Globus pallidus (tissue), 1 donor: ENCODE results near the gene NNT.
"Not testable (repeated sequence)": the region's sequence is repeated elsewhere in the genome, so short reads cannot be mapped to it uniquely, and the experiment has no call there.

Source experiments
- DNase-seq: peaks from one replicate; pipeline ENCODE4 v3.0.0-alpha.2; 2015; ENCODE audit warnings: low spot score

Gene NNT

DNA sequence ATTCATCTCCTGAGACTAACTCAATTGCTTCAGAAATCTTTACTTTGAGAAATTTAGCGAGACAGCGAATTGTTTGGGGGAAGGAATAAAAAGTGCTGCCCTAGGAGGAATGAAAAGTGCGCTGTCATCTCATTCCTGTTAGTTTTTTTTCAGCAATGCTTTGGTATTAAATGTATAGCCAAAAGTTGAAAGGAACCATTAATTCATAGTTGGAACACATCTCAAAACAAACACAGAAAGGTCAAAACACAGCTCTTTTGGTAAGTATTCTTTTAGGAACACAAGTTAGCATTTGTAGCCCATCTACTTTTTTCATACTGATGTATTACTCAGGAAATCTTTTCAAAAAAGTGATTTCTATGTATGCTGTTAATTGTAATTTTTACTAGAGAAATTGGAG is 109.1 kb downstream of the NNT start:
- DNase-seq, result no peak

DNA sequence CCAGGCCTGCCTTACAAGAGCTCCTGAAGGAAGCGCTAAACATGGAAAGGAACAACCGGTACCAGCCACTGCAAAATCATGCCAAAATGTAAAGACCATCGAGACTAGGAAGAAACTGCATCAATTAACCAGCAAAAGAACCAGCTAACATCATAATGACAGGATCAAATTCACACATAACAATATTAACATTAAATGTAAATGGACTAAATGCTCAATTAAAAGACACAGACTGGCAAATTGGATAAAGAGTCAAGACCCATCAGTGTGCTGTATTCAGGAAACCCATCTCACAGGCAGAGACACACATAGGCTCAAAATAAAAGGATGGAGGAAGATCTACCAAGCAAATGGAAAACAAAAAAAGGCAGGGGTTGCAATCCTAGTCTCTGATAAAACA is 116.8 kb downstream of the NNT start:
- not testable (repeated sequence) for DNase-seq

DNA sequence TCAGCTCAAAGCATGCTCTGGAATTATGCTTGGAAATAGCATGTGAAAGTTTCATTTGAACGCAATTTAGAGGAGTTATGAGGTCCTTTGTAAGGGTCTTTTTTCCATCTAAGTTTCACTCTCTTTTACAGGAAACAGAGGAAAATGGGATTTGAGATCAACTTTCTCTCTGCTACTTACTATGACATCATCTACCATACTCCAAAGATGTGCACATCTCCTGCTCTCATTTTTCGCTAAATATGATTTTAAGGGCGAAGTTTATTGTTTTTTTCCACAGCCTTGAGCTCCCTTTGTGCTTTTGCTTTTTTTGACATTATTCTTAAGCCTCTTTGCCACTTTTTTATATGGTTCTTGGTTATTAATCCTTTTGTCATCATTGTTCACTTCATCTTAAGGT is 125.6 kb downstream of the NNT start:
- DNase-seq, result no peak

DNA sequence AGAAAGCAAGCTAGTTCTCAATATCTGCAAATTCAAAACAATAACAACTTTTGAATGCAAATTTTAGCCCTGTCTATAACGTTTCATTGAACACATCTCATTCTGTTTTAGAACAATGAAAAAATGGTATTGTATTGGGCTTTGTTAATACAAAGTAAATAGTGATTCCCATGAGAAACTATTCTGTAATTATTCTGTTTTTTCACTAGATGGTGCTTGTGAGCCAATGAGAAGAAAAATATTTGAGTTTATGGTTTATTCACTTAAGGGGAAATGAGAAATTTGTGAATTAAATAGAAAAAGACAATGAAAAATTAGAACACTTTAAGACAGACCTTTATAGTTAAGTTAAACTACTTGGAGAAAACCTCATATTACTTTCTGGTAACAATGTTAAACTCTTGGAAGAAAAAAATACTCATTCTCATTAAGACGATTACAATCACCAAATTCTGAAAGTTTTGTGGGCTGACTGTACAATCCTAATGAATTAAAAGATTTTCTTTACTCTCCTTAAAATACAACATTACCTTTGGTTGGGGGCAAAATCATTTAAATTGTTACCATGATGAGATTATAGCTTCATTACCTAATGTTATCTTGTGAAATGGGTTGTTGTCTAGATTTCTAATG is 127.0 kb downstream of the NNT start:
- peak; percentile 10 for DNase-seq

DNA sequence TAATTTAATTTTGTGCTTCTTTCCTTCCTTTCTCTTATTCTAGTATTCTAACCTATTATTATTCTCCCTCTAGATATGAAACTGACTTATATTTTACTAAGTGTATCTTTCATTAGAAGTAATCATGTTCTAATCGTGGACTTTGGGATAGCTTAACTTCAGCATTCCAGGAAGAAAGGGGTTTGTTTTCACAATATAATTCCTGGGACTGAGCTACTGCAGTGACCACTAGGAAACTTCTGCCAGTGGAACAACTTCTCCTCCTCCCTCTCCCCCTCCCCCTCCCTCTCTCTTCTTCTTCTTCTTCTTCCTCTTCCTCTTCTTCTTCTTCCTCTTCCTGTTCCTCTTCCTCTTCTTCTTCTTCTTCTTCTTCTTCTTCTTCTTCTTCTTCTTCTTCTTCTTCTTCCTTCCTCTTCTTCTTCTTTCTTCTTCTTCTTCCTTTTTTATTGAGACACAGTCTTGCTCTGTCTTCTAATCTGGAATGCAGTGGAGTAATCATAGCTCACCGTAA is 127.9 kb downstream of the NNT start:
- DNase-seq, result no peak

DNA sequence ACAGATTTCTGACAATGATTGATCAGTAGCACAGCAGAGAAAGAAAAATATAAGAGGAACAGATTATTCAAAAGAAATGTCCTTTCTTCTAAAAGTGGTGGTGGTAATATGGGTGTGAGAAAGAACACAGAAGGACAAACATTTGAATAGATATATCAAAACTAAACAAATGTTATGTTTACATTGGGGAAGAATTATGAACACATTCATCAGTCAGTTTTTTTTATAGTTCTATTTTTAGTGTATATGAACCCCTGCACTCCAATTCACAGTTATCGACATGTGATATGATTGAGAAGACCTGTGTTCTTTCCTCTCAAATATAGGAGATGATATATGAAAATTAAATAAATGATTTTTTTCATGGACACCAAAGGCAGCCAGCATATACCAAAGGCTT is 128.6 kb downstream of the NNT start:
- DNase-seq, result no peak

DNA sequence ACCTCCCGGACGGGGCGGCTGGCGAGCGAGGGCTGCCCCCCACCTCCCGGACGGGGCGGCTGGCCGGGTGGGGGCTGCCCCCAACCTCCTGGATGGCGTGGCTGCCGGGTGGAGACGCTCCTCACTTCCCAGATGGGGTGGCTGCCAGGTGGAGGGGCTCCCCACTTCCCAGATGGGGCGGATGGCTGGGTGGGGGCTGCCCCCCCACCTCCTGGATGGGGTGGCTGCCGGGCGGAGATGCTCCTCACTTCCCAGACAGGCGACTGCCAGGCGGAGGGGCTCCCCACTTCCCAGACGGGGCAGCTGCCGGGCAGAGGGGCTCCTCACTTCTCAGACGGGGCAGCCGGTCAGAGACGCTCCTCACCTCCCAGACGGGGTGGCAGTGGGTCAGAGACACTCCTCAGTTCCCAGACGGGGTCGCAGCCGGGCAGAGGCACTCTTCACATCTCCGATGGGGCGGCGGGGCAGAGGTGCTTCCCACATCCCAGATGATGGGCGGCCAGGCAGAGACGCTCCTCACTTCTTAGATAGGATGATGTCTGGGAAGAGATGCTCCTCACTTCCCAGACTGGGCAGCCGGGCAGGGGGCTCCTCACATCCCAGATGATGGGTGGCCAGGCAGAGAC is 143.1 kb downstream of the NNT start:
- DNase-seq, result not testable (repeated sequence)

DNA sequence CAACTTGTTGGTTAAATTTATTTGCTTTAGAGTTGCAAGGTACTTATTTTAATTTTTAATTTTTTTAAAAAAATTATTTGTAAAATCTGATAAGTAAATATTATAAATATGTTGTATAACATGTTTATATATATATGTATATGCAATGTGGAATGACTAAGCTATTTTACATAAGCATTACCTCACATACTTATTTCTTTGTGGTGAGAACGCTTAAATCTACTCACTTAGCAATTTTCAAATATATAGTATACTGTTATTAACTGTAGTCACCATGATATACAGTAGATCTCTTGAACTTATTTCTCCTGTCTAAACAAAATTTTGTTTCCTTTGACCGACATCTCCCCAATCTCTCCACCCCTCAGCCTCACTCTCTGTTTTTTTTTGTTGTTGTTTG is 147.8 kb downstream of the NNT start:
- no peak for DNase-seq

DNA sequence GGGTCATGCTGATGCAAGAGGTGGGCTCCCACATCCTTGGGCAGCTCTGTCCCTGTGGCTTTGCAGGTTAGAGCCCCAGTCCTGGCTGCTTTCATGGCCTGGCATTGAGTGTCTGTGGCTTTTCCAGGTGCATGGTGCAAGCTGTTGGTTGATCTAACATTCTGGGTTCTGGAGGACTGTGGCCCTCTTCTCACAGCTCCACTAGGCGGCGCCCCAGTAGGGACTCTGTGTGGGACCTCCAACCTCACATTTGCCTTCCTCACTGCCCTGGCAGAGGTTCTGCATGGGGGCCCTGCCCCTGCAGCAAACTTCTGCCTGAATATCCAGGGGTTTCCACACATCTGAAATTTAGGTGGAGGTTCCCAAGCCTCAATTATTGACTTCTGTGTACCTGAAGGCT is 150.1 kb downstream of the NNT start:
- no peak for DNase-seq
